Epithelial cell of proximal tubule (primary cell): ENCODE measurements around the gene LRRC14B. TPM values are rescaled to one million over a fixed set of nuclear protein-coding genes. Genes with fewer than 3 reads are reported as not detected.
"Not testable (repeated sequence)": the region's sequence is repeated elsewhere in the genome, so short reads cannot be mapped to it uniquely, and the experiment has no call there.

Experiments used
- DNase-seq: peaks from one replicate; pipeline ENCODE4 v3.0.0-alpha.2; 2011; ENCODE audit warnings: low read depth
- H3K4me3 ChIP-seq: 2 replicates; pipeline ENCODE4 v1.5.1; 2011; ENCODE audit warnings: low read depth, mild to moderate bottlenecking, low read length
- total RNA-seq: library from RNA; depleted of rRNA; stranded (reverse); fragments of >200 nt; gene quantifications from 2 replicates; pipeline ENCODE4 v1.2.3, GENCODE V29; 2015
- TF ChIP-seq, protein P1 (sequence below): conservative IDR thresholded peaks from 2 replicates; pipeline ENCODE4 v1.5.1; 2012; ENCODE audit warnings: low read depth, mild to moderate bottlenecking, low read length

The LRRC14B gene
- total RNA-seq, 1 donor from 2014 or later, result not detected

GRCh38 chr5:208449-209114 is 17.3 kb downstream of the LRRC14B start:
- no peak overlapping the region for H3K4me3 ChIP-seq
- TF ChIP-seq, protein P1, sequence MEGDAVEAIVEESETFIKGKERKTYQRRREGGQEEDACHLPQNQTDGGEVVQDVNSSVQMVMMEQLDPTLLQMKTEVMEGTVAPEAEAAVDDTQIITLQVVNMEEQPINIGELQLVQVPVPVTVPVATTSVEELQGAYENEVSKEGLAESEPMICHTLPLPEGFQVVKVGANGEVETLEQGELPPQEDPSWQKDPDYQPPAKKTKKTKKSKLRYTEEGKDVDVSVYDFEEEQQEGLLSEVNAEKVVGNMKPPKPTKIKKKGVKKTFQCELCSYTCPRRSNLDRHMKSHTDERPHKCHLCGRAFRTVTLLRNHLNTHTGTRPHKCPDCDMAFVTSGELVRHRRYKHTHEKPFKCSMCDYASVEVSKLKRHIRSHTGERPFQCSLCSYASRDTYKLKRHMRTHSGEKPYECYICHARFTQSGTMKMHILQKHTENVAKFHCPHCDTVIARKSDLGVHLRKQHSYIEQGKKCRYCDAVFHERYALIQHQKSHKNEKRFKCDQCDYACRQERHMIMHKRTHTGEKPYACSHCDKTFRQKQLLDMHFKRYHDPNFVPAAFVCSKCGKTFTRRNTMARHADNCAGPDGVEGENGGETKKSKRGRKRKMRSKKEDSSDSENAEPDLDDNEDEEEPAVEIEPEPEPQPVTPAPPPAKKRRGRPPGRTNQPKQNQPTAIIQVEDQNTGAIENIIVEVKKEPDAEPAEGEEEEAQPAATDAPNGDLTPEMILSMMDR, result no peak
- no peak for DNase-seq

DNA sequence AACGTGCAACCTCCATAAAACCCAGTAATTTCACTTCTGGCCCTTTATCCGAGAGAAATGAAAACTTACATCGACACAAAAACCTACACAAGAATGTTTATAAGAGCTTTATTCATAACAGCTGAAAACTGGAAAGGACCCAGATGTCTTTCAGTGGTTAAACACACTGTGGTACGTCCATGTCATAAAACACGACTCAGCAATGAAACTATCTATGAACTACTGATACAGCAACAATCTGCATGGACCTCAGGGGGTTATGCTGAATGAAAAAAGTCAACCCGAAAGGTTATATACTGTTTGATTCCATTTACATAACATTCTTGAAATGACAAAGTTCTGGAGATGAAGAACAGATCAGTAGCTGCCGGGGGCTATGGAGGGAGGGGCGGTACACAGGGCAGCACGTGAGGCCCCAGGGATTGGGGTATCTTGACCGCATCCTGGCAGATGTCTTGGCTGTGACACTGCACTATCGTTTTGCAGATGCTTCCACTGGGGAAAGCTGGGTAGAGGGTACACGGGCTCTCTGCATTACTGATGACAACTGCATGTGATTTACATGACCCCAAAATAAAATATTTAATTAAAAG is 22.6 kb downstream of the LRRC14B start:
- TF ChIP-seq, protein P1, result no peak
- H3K4me3 ChIP-seq, result no peak overlapping the region
- DNase-seq, result no peak

DNA sequence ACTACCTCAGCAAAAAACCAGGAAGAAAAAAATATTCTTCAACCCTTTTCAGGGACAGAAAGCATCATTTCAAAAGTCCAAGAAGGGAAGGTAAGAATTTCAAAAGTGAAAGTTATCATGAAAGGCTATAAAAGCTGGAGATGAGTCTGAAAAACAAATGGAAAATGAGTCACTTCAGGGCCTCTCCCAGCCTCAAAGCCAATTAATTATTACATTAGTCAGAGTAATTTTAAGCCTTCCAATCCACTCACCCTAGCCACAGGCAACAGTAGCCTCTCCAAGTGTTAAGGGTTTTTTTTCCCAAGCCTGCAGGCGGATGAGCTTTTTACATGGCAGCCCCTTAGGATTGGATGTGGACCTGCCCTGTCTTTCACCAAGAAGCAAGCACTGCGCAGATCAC is 24.0 kb downstream of the LRRC14B start:
- DNase-seq, result not testable (repeated sequence)
- peak overlapping the region; percentile 26 for H3K4me3 ChIP-seq

DNA sequence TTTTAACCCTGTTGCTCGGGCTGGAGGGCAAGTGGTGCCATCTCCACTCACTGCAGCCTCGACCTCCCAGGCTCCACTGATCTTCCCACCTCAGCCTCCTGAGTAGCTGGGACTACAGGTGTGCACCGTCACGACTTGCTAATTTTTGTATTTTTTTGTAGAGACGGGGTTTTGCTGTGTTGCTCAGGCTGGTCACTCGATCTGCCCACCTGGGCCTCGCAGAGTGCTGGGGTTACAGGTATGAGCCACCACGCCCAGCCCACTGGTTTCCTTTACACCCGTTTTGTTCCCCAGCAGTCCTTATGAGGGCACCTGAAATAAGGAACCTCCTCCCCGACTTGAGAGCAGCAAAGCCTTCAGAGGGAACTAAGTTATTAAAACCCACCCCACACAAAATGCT is 24.8 kb downstream of the LRRC14B start:
- H3K4me3 ChIP-seq, DNase-seq: not testable (repeated sequence)

DNA sequence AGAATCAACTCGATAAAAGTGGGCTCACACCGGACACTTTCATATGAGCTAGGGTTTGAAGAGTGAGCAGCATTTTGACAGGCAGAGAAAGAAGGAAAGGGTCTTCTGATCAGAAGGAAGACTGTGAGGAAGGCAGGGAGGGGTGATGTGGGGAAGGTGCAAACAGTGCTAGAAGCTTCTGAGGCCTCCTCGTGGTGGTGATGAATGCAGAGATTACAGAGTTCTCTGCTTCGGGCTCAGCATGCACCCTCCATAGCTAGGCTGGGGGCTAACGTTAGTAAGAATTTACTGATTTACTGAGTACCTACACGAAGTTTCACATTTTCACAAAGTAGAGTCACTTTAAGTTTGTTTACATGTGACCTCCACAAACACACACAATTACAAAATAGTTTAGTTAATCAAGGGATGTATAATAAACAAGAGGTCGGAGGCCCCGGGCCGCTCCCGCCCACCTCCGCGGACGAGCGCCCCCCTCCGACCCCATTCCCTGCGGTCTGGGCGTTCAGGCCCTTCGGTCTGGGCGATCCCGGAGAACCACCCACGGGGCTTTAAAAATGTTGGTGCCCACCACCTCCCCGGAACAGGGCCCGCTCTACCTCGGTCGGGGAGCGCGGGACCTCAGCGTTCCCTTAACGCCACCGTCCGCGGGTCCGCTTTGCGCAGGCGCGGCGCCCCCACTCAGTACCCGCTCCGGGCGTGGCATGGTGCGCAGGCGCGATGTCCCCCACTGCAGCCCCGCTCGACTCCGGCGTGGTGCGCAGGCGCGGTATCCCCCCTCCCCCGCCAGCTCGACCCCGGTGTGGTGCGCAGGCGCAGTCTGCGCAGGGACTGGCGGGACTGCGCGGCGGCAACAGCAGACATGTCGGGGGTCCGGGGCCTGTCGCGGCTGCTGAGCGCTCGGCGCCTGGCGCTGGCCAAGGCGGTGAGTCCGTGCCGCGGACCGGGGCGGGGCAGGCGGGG is 26.5 kb downstream of the LRRC14B start, which contains the start of the genes CCDC127 and SDHA:
CCDC127 (minus strand) TSS at position 660 of the 963 bp plus-strand sequence. CDS start 1,304 bp downstream, outside the sequence.
SDHA (plus strand) TSS at position 827 of the 963 bp plus-strand sequence; CDS start at position 863, 36 bp downstream.
- DNase-seq, result not testable (repeated sequence)
- TF ChIP-seq, protein P1, result peak; percentile 48

DNA sequence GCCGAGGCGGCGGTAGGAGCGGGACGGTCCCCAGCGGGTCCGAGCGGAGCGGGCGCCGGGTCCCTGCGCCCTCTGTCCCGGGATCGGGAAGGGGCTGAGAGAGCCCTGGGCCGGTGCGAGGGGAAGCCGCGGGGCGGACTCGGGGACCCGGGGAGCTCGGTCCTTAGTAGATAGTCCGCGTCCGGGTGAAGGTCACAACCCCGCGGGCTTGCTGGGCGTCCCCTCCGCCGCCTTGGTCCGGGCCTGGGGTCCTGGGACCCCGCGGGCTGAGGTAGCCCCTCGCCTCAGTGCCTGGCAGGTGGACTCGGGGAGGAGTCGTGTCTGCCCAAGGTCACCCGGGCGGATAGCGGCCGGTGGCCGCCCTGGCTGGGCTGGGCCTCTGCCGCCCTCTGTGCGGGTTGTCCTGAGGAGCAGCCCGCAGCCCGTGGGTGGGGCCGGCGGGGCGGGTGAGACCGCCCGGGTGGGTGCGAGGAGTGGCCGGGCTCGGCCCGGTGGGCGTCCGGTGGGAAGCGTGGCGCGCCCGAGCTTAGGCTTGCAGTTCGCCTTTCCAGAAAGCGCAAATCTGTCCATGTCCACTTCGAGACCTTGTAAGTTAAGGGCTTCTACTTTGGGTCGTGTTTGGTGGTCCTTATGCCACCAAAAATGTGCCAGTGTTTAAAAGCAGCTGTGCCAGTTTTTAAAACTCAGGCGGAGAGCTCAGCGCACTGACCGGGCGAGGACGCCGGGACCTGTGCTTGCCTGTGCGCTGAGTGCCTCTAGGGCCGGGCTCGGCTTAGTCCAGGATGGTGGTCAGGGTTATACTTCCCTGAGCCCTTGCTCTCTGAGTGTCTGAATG is 27.4 kb downstream of the LRRC14B start:
- DNase-seq, result no peak
- H3K4me3 ChIP-seq, result peak overlapping the region; percentile 97
- TF ChIP-seq, protein P1, result no peak

More for the DNA sequence above, 26.5 kb downstream of the LRRC14B start, which contains the start of the genes CCDC127 and SDHA:
- H3K4me3 ChIP-seq, result peak within 1 kb of the TSS; percentile 97

DNA sequence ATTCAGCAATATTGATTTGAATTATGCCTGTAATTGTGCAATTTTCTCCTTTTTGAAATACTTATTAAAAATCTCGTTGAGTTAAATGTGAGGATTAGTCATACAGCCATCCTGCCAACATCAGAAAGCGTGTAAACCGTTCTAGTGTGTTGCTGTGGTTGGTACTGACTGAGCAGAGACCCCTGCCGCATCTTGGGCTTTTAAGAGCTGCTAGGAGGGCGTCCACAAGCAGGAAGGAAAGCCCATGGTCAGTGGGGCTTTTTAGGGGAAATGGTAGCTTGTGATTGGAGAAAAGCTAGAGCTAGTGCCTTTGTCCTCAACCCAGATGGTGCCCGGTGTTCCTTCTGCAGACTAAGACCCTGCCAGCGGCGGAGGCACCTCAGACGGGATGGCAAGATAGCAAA is 28.2 kb downstream of the LRRC14B start:
- TF ChIP-seq, protein P1, result no peak
- no peak for DNase-seq
- H3K4me3 ChIP-seq, result peak overlapping the region; percentile 97
